HG03135 (cell line): ENCODE measurements around the gene FAM25G.
"Not testable (repeated sequence)": the region's sequence is repeated elsewhere in the genome, so short reads cannot be mapped to it uniquely, and the experiment has no call there.

Experiments
- ATAC-seq: cut with Tn5 transposase; IDR thresholded peaks from one replicate; pipeline ENCODE4 v1.9.1; 2021; ENCODE audit warnings: mild to moderate bottlenecking, moderate library complexity; ENCODE audit not compliant: unreplicated experiment

The FAM25G gene

GRCh38 chr10:47491600-47491999 lies at the start of gene FAM25G:
Gene FAM25G, minus strand, starts transcription at chr10:47491700. Its CDS starts 26 bp downstream, at chr10:47491674.
- not testable (repeated sequence) for ATAC-seq

GRCh38 chr10:47536430-47536829 lies 44.9 kb upstream of the FAM25G start:
- ATAC-seq: not testable (repeated sequence)

GRCh38 chr10:47523475-47523874 lies 32.0 kb upstream of the FAM25G start, which contains the start of gene AGAP9:
Gene AGAP9, minus strand, starts transcription at chr10:47523638. Its CDS starts 112 bp downstream, at chr10:47523526.
- not testable (repeated sequence) for ATAC-seq

GRCh38 chr10:47502313-47502712 lies 10.8 kb upstream of the FAM25G start:
- ATAC-seq: not testable (repeated sequence)

GRCh38 chr10:47494226-47494625 lies 2.7 kb upstream of the FAM25G start:
- ATAC-seq: not testable (repeated sequence)

GRCh38 chr10:47489630-47490029 lies 1.9 kb downstream of the FAM25G start:
- not testable (repeated sequence) for ATAC-seq

GRCh38 chr10:47485943-47486342 lies 5.6 kb downstream of the FAM25G start:
- not testable (repeated sequence) for ATAC-seq

- ATAC-seq: not testable (repeated sequence)
These were observed 6.7 kb downstream of the FAM25G start for GRCh38 chr10:47484786-47485185.

- ATAC-seq: not testable (repeated sequence)
These were observed 7.6 kb downstream of the FAM25G start, which contains the start of gene ANXA8 for GRCh38 chr10:47483923-47484322. Gene ANXA8, minus strand, starts transcription at chr10:47484115. Its CDS starts 182 bp downstream, at chr10:47483933.

- ATAC-seq: not testable (repeated sequence)
These were observed 9.1 kb downstream of the FAM25G start for GRCh38 chr10:47482367-47482766.

GRCh38 chr10:47481768-47482181 lies 9.7 kb downstream of the FAM25G start:
- not testable (repeated sequence) for ATAC-seq

- not testable (repeated sequence) for ATAC-seq
These were observed 10.2 kb downstream of the FAM25G start for GRCh38 chr10:47481182-47481766.

GRCh38 chr10:47480133-47480532 lies 11.4 kb downstream of the FAM25G start:
- ATAC-seq: not testable (repeated sequence)

- ATAC-seq: not testable (repeated sequence)
These were observed 13.4 kb downstream of the FAM25G start for GRCh38 chr10:47478114-47478513.

- not testable (repeated sequence) for ATAC-seq
These were observed 14.4 kb downstream of the FAM25G start for GRCh38 chr10:47477078-47477477.

- not testable (repeated sequence) for ATAC-seq
These were observed 16.4 kb downstream of the FAM25G start for GRCh38 chr10:47475101-47475500.

GRCh38 chr10:47473516-47473915 lies 18.0 kb downstream of the FAM25G start:
- ATAC-seq: not testable (repeated sequence)

GRCh38 chr10:47472647-47473046 lies 18.9 kb downstream of the FAM25G start:
- ATAC-seq: not testable (repeated sequence)

GRCh38 chr10:47472072-47472471 lies 19.4 kb downstream of the FAM25G start:
- not testable (repeated sequence) for ATAC-seq

GRCh38 chr10:47468731-47469528 lies 22.6 kb downstream of the FAM25G start:
- ATAC-seq: not testable (repeated sequence)

- ATAC-seq: not testable (repeated sequence)
These were observed 23.5 kb downstream of the FAM25G start for GRCh38 chr10:47467957-47468356.

GRCh38 chr10:47467458-47467857 lies 24.0 kb downstream of the FAM25G start:
- ATAC-seq: not testable (repeated sequence)
